GM19455 (cell line): Measurements from ENCODE around the gene PMCH.
"Not testable (repeated sequence)": the region's sequence is repeated elsewhere in the genome, so short reads cannot be mapped to it uniquely, and the experiment has no call there.

ENCODE experiments used
- ATAC-seq: cut with Tn5 transposase; IDR thresholded peaks from one replicate; pipeline ENCODE4 v1.9.1; 2021; ENCODE audit not compliant: unreplicated experiment

The PMCH gene

DNA sequence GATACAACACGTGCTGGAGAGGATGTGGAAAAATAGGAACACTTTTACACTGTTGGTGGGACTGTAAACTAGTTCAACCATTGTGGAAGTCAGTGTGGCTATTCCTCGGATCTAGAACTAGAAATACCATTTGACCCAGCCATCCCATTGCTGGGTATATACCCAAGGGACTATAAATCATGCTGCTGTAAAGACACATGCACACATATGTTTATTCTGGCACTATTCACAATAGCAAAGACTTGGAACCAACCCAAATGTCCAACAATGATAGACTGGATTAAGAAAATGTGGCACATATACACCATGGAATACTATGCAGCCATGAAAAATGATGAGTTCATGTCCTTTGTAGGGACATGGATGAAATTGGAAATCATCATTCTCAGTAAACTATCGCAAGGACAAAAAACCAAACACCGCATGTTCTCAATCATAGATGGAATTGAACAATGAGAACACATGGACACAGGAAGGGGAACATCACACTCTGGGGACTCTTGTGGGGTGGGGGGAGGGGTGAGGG lies 50.5 kb downstream of the PMCH start:
- not testable (repeated sequence) for ATAC-seq
